Measurements from ENCODE around the gene ZMYM5.
"Not testable (repeated sequence)": the region's sequence is repeated elsewhere in the genome, so short reads cannot be mapped to it uniquely, and the experiment has no call there.

Gene ZMYM5

DNA sequence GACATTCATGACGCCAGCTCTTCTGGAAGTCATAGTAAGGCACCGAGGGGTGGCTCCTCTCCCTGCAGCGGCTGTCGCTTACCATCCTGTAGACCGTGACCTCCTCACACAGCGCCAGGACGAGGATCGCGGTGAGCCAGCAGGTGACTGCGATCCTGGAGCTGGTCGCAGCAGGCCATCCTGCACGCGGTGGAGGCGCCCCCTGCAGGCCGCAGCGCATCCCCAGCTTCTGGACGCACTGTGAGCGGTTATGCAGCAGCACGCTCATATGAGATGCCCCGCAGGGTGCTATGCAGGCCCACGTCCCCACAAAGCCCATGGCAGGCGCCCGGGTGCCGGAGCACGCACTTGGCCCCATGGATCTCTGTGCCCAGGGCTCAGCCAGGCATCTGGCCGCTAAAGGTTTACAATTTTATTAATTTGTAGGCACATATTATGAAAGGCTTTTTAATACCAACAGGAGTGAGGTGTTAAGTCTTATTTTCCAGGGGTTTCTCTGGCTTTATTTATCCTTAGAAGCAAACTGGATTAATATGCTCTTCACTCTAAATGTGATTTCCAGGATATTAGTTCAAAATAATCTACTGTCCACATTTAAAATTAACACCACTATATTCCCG lies 45.1 kb downstream of the ZMYM5 start:
- DNase-seq: no peak

DNA sequence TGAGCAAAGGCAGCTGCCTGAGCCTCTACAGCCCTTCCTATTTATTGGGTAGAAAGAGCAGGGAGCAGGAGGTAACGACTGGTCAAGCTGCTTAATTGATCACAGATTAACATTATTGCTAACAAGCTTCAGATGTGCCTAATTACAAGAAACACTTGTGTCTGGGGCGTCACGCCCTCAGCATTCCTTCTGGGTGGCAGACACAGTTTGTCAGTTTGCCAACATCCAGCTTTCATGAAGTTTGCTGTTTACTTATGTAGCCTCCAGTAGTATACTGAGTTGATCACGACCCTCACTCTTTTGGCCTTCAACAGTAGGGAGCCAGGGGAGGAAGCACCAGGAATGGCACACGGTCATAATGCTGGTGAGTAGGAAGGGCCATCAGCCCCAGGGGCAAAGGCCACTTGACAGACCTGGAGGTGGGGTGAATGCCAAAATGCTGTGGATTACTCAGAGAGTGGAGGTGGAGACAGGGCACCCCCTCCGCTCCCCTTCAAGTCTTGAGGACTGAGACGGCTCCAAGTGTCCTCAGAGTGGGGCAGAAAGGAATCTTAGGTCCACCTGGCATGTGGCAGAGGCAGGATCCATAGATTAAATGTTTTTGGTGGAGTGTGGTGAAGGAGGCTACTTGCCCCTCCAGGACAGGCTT lies 45.8 kb downstream of the ZMYM5 start:
- no peak for DNase-seq

DNA sequence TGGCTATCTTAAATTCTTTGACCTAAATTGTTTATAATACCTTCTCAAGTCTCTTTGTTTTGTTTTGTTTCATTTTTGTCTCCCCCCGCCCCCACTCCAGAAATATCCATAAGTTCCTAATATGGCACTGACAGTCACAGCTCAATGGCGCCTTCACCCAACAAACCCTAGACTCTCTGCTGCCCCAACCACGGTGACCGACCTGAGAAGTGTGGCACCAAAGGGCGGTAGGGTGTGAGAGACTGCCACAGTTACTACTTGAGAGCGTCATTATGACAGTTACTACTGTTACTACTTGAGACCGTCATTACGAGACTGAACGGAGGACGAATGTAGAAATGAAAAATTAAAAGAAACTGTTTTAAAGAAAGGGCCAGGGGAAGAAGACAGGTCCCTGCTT lies 46.3 kb downstream of the ZMYM5 start:
- no peak for DNase-seq

DNA sequence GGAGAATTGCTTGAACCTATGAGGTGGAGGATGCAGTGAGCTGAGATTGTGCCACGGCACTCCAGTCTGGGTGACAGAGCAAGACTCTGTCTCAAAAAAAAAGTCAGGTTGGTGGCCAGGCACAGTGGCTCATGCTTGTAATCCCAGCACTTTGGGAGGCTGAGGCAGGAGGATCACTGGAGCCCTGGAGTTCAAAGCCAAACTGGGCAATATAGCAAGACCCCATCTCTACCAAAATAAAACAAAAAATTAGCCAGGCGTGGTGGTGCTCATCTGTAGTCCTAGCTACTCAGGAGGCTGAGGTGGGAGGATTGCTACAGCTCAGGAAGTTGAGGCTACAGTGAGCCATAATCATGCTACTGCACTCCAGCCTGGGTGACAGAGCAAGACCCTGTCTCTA lies 47.6 kb downstream of the ZMYM5 start:
- DNase-seq: not testable (repeated sequence)

DNA sequence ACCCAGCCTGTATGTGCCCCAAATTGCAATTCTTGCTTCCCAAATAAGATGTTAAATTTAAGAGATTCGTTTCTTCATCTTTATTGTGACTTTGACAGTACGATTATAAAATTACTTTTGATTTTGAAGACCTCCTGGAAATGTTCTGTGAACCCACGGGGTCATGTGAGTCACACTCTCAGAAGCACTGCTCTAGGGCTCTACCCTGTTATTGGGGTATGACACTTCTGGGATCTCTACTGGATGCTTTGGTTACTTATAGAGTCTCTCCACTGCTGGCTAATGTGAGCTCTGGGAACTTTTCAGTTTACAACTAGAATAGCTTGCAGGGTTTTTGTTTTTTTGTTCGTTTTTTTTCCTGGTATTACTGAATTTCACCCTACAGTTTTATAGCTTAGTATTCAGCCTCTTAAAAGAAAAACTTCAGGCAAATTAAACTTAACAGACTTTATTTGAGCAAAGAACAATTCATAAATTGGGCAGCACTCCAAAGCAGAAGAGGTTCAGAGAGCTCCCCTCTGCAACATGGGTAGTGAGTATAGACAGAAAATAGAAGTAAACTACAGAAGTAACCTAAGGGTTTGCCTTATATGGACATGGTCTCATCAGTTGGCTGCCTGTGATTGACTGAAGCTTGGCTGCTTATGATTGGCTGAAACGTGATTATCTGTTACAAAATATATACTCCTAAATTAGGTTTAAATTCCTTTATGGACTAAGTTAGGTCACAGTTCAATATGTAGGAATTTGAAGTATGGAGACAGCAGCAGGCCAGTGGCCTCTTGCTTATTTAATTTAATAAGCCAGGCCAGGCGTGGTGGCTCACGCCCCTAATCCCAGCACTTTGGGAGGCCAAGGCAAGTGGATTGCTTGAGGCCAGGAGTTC lies 52.2 kb downstream of the ZMYM5 start:
- DNase-seq: no peak

DNA sequence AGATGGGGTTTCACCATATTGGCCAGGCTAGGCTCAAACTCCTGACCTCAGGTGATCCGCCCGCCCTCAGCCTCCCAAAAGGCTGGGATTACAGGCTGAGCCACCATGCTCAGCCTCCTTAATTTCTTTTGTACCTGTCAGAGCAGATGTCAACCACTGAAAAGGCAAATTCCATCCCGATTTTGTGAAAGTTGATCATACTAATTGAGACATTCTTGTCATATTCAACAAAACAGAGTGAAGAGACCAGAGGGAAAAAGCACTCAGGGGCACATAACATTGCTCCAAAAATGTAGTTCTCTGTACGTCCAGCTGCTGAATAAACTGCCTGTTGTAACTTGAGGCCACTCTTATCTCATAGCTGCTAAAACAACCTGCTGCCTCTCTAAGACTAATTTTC lies 53.3 kb downstream of the ZMYM5 start:
- DNase-seq: no peak

DNA sequence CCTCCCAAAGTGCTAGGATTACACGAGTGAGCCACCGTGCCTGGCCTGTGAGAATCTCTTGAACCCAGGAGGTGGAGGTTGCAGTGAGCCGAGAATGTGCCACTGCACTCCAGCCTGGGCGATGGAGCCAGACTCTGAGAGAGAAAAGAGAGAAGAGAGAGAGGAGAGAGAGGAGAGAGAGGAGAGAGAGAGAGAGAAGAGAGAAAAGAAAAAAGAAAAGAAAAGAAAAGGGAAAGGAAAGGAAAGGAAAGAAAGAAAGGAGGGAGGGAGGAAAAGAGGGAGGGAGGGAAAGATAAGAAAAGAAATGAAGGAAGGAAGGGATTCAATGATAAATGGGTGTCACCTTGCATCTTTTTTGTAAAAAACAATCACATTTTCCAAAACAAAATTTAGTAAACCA lies 57.7 kb downstream of the ZMYM5 start:
- no peak for DNase-seq

DNA sequence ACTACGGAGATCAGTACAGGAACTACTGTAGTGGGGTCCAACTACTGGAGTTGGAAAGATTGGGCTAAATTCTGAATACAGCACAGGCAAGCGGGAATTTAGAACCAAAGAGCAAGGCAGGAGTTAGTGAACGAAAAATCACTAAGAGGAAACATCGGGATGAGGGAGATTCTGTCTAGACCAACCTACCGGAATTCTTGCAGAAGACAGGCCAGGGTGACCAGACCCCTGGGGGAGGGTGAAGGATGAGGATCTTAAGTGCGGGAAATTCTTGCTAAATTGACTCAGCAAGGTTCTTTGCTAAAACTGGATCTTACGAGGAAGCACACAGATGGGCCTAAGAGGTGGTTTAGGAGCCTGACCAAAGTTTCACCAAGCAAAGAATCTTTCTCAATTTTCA lies 67.5 kb downstream of the ZMYM5 start:
- no peak for DNase-seq

DNA sequence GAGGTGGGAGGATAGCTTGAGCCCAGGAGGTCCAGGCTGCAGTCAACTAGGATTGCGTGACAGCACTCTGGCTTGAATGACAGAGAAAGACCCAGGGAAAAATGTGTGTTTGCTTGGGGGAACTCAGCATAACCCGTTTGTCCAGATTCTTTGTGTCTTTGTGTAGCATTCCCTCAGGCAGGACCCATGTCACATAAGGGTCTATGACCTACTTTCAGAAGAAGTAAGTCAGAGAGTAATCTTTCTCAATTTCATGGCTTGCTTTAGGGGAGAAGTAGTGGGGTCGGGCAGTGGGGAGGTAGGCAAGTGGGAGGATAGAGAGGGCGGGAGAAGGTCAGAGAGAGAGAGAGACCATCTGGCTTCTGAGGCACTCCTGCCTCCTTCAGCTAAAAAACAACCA lies 68.8 kb downstream of the ZMYM5 start:
- no peak for DNase-seq

DNA sequence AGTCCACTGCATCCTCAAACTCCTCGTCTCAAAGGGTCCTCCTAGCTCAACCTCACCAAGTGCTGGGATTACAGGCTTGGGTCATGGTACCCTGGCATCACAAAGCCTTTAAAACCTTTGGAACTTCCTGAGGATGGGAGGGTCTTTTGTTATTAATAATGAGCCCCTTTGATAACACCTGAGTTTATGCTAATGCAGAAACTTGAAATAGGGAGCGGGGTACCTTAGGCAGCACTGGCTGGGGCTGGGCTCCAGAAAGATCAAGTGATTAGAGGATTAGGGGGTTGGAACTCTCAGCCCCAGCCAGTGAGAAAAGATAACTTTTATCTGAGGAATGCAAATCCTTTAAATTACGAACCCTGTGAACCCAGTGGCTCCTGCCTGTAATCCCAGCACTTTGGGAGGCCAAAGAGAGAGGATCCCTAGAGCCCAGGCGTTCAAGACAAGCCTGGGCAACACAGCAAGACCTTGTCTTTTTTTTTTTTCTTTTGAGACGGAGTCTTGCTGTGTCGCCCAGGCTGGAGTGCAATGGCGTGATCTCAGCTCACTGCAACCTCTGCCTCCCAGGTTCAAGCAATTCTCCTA lies 71.4 kb downstream of the ZMYM5 start:
- no peak for DNase-seq

DNA sequence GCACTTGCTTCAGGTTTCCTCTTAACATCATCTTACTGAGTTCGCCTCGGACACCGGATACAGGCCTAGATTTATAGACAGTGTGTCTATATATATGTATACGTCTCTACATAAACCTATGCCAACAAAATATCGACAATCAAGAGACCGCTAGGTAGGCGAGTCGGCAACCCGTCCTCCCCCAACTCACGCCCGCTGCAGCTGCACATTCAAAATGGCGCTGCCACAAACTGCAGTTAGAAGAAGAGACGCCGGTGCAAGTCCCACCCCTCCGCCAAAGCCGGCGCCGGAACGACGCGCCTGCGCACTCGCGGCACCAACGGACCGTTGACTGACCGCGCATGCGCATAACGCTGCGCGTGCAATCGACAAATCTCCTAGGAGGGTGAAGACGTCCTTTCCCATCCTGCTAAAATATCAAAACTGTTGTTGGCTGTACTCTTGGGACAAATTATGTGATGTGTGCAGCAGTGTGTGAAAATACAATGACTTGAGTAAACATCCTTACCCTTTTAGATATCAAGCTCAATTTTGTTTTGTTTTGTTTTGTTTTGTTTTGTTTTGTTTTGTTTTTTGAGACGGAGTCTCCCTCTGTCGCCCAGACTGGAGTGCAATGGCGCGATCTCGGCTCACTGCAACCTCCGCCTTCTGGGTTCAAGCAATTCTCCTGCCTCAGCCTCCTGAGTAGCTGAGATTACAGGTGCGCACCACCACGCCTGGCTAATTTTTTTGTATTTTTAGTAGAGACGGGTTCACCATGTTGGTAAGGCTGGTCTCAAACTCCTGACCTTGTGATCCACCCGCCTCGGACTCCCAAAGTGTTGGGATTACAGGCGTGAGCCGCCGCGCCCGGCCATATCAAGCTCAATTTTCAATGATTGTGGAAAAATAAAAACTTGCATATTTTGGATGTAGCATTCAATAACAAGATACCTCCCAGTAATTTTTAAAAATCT lies 80.4 kb downstream of the ZMYM5 start, which contains the start of gene PSPC1:
Gene PSPC1, minus strand, starts transcription at position 219 of the 956 bp plus-strand sequence. Its CDS starts 188 bp downstream, at position 31.
- DNase-seq: peak; percentile 87

DNA sequence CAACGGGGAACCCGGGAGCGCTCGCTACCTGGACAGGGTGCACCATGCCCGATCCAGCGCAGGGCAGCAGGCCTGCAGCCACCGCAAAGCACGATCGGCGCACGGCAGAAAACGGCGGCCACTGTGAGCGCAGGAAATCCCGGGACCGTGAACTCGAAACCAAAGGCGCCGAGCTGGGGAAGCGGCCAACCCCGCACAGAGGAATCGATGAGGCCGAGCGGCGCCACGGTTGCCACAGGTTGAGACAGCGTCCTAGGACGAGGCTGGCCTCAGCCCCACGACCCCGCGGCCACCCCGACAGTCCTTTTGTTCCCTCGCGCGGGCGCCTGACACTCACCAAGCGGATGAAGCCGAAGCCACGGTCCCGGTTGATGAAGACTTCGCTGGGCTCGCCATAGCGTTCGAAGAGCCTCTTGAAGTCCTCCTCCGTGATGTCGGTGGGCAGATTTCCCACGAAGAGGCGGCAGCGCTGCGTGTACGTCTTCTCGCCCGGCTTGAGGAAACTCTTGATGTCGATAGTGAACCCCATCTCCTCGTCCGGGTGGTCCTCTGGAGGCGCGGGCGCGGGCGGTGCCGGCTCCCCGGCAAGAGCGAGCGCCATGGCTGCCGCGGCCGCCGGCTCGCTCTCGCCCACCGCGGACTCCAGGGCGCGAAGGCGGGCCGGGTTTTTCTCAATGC lies 81.3 kb downstream of the ZMYM5 start:
- peak; percentile 17 for DNase-seq

DNA sequence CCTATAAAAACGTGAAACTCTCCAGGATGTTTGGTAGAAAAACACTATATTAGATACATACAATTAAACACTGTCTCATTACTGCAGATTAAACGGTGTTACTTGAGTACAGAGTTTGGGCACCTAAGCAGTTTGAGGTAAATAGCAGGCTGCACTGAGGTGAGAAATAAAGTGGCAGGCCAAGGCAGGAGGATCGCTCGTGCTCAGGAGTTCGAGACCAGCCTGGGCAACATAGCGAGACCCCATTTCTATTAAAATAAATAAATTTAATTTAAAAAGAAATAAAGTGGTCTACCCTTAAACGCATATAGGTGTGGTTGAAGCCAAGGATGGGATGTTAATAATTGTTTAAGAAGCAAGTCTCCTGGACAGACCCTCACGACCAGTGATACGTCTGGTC lies 81.9 kb downstream of the ZMYM5 start:
- DNase-seq: no peak

DNA sequence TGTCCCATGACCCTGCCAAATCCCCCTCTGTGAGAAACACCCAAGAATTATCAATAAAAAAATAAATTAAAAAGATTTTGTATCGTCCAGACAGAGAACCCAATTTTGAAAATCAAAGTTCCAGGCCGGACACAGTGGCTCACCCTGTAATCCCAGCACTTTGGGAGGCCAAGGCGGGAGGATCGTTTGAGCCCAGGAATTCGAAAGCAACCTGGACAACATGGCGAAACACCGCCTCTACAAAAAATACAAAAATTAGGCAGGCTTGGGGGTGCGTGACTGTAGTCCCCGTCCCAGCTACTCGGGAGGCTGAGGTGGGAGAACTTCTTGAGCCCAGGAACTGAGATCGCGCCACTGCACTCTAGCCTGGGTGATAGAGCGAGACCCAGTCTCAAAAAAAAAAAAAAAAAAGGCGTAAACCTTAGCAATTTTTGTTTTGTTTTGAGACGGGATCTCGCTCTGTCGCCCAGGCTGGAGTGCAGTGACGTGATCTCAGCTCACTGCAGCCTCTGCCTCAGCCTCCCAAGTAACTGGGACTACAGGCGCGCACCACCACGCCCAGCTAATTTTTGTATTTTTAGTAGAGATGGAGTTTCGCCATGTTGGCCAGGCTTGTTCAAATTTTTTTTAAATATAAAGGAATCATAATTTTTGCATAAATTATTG lies 82.6 kb downstream of the ZMYM5 start:
- not testable (repeated sequence) for DNase-seq

Data from NCI-H1105 treated with DMSO at 0.1 percent for 48 hours (cell line).